T-helper 17 cell (primary cell): ENCODE measurements around the gene EXOSC10. TPM values are rescaled to one million over a fixed set of nuclear protein-coding genes. Genes with fewer than 3 reads are reported as not detected.
A peak's percentile ranks its signal among the peaks of the same experiment; 100 is the strongest.
"Not testable (repeated sequence)": the region's sequence is repeated elsewhere in the genome, so short reads cannot be mapped to it uniquely, and the experiment has no call there.

ENCODE experiments used
- ATAC-seq: fragments of 150-1000 bp; cut with Tn5 transposase; 2 replicates; pipeline ENCODE4 v1.10.0; 2021; ENCODE audit warnings: mild to moderate bottlenecking, moderate library complexity
- DNase-seq, 3 donors: peaks; one replicate each; pipeline versions ENCODE4 v3.0.0 to v3.0.0-alpha.2; 2020 to 2021
- H3K9me3 ChIP-seq: one replicate; pipeline ENCODE4 v1.7.0; 2013; ENCODE audit warnings: low read length, mild to moderate bottlenecking; ENCODE audit not compliant: control insufficient read depth, poor library complexity, severe bottlenecking
- H3K27ac Mint-ChIP-seq: one replicate; pipeline ENCODE4 v1.8.0; 2022; ENCODE audit warnings: mild to moderate bottlenecking, moderate library complexity, mixed read lengths
- H3K27me3 Mint-ChIP-seq: one replicate; pipeline ENCODE4 v1.8.0; 2022; ENCODE audit warnings: mixed read lengths
- H3K36me3 Mint-ChIP-seq: one replicate; pipeline ENCODE4 v1.8.0; 2022; ENCODE audit warnings: low read depth, mixed read lengths
- H3K4me1 Mint-ChIP-seq: one replicate; pipeline ENCODE4 v1.8.0; 2022; ENCODE audit warnings: mild to moderate bottlenecking, mixed read lengths
- H3K4me3 Mint-ChIP-seq: one replicate; pipeline ENCODE4 v1.8.0; 2022; ENCODE audit warnings: mild to moderate bottlenecking, moderate library complexity, mixed read lengths
- total RNA-seq, 4 donors: library from RNA in 2 of 4; stranded (reverse) in 2 of 4; gene quantifications; one replicate each; pipeline ENCODE4 v1.2.3 and lab custom pipeline; 2022 to 2026

EXOSC10 gene
- total RNA-seq, 2 donors from 2014 or later: 73.8 to 82.7 TPM

DNA sequence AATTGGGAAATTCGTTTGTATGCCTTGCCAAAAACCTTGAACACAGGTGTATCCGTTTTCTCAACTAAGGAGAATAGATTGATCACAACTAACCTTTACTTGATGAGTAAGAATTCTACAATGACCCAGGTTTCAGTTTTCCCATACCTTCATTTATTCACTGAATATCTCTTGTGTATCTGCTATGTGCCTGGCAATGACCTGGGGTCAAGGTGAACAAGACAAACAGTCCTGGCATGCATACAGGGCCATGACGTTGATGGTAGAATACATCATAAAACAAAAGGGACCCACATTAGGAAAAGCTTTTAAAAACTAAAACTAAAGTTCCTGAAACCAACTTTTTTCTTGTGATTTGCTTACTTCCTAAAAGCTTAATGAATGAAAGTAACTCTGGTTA, 32.1 kb upstream of the EXOSC10 start:
- Mint-ChIP-seq H3K27ac (peak overlapping the region; percentile 77), H3K4me1 (no peaks in the 10 kb centered on the region), H3K27me3 (no peaks in the 10 kb centered on the region), H3K36me3 (peaks cover 17% of the 10 kb centered on the region), H3K4me3 (no peak overlapping the region)
- ATAC-seq (no peak), DNase-seq (no peak)
- no peaks in the 10 kb centered on the region for H3K9me3 ChIP-seq

DNA sequence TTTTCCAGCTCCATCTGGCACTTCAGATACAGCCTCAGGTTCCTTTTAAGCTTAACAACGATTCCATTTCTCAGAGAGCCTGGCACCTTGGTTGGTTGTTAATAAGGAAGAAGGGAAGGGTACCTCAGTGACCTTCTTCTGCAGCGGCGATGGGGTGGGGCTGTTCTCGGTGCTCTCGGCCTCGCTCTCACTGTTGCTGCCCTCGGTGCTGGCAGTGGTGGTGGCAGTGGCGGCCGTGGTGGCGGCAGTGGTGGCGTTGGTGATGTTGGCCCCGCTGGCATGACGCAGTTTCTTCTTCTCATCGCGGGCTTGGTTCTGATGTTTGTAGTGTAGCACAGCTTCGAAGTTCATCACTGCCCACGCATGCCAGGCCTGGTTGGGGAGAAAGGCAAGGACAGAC, 30.7 kb upstream of the EXOSC10 start:
- Mint-ChIP-seq H3K27ac (peak overlapping the region; percentile 77), H3K27me3 (no peaks in the 10 kb centered on the region), H3K4me3 (no peak overlapping the region), H3K4me1 (peaks cover 2% of the 10 kb centered on the region), H3K36me3 (peaks cover 20% of the 10 kb centered on the region)
- no peaks in the 10 kb centered on the region for H3K9me3 ChIP-seq
- DNase-seq: no peak
- no peak for ATAC-seq

- no peak overlapping the region for H3K27ac Mint-ChIP-seq
- H3K4me1 Mint-ChIP-seq: peaks cover 2% of the 10 kb centered on the region
- no peaks in the 10 kb centered on the region for H3K9me3 ChIP-seq
- peaks cover 23% of the 10 kb centered on the region for H3K36me3 Mint-ChIP-seq
- no peaks in the 10 kb centered on the region for H3K27me3 Mint-ChIP-seq
- no peak overlapping the region for H3K4me3 Mint-ChIP-seq
- no peak for ATAC-seq
- no peak for DNase-seq
Measured at GRCh38 chr1:11129649-11130390, 30.2 kb upstream of the EXOSC10 start.

GRCh38 chr1:11126569-11126968, 26.9 kb upstream of the EXOSC10 start:
- DNase-seq: no peak
- no peaks in the 10 kb centered on the region for H3K27me3 Mint-ChIP-seq
- H3K27ac Mint-ChIP-seq: no peak overlapping the region
- ATAC-seq: no peak
- H3K9me3 ChIP-seq: no peaks in the 10 kb centered on the region
- peaks cover 21% of the 10 kb centered on the region for H3K36me3 Mint-ChIP-seq
- peaks cover 2% of the 10 kb centered on the region for H3K4me1 Mint-ChIP-seq
- H3K4me3 Mint-ChIP-seq: no peak overlapping the region

DNA sequence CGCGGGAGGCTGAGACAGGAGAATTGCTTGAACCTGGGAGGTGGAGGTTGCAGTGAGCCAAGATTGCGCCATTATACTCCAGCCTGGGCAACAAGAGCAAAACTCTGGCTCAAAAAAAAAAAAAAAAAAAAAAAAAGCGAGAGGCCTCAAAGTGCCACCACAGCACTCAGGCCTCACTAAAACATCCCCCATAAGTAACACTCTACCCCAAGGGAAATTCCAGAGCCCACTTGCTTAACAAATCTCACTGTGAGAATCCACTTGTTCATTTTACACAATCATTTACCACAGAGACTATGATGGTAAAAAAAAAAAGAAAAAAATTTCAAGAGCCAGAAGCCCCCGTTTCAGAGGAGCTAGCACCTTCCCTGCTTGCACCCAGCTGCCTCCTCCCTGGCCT, 26.3 kb upstream of the EXOSC10 start:
- no peaks in the 10 kb centered on the region for H3K9me3 ChIP-seq
- Mint-ChIP-seq H3K36me3 (peaks cover 19% of the 10 kb centered on the region), H3K4me3 (no peak overlapping the region), H3K27ac (no peak overlapping the region), H3K4me1 (peaks cover 2% of the 10 kb centered on the region), H3K27me3 (no peaks in the 10 kb centered on the region)
- DNase-seq (no peak), ATAC-seq (no peak)

GRCh38 chr1:11124965-11125364, 25.3 kb upstream of the EXOSC10 start:
- no peaks in the 10 kb centered on the region for H3K9me3 ChIP-seq
- ATAC-seq (no peak), DNase-seq (no peak)
- no peak overlapping the region for H3K27ac Mint-ChIP-seq
- peaks cover 15% of the 10 kb centered on the region for H3K36me3 Mint-ChIP-seq
- peaks cover 2% of the 10 kb centered on the region for H3K4me1 Mint-ChIP-seq
- no peak overlapping the region for H3K4me3 Mint-ChIP-seq
- H3K27me3 Mint-ChIP-seq: no peaks in the 10 kb centered on the region

DNA sequence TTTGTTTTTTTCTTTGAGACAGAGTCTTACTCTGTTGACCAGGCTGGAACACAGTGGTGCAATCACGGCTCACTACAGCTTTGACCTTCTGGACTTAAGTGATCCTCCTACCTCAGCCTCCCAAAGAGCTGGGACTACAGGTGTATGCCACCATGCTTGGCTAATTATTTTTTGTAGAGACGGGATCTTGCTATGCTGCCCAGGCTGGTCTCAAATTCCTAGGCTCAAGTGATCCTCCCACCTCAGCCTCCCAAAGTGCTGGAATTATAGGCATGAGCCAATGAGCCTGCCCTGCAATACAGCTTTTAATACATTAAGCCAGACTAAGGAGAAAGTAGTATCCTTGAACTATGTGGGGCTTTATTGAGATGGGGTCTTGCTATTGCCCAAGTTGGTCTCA, 16.6 kb upstream of the EXOSC10 start:
- H3K36me3 Mint-ChIP-seq: peaks cover 11% of the 10 kb centered on the region
- no peak for ATAC-seq
- H3K27ac Mint-ChIP-seq: no peak overlapping the region
- no peak for DNase-seq
- no peaks in the 10 kb centered on the region for H3K27me3 Mint-ChIP-seq
- no peaks in the 10 kb centered on the region for H3K9me3 ChIP-seq
- H3K4me1 Mint-ChIP-seq: peaks cover 2% of the 10 kb centered on the region
- no peak overlapping the region for H3K4me3 Mint-ChIP-seq

- peaks cover 2% of the 10 kb centered on the region for H3K4me1 Mint-ChIP-seq
- H3K36me3 Mint-ChIP-seq: peaks cover 11% of the 10 kb centered on the region
- no peak overlapping the region for H3K4me3 Mint-ChIP-seq
- no peaks in the 10 kb centered on the region for H3K9me3 ChIP-seq
- H3K27ac Mint-ChIP-seq: no peak overlapping the region
- DNase-seq (no peak), ATAC-seq (no peak)
- H3K27me3 Mint-ChIP-seq: no peaks in the 10 kb centered on the region
Measured at GRCh38 chr1:11114966-11115365, 15.3 kb upstream of the EXOSC10 start.

GRCh38 chr1:11109047-11109760, 9.5 kb upstream of the EXOSC10 start:
- peaks cover 6% of the 10 kb centered on the region for H3K36me3 Mint-ChIP-seq
- no peak for DNase-seq
- no peaks in the 10 kb centered on the region for H3K9me3 ChIP-seq
- H3K27me3 Mint-ChIP-seq: no peaks in the 10 kb centered on the region
- no peak for ATAC-seq
- no peak overlapping the region for H3K4me3 Mint-ChIP-seq
- H3K27ac Mint-ChIP-seq: no peak overlapping the region
- H3K4me1 Mint-ChIP-seq: no peaks in the 10 kb centered on the region

DNA sequence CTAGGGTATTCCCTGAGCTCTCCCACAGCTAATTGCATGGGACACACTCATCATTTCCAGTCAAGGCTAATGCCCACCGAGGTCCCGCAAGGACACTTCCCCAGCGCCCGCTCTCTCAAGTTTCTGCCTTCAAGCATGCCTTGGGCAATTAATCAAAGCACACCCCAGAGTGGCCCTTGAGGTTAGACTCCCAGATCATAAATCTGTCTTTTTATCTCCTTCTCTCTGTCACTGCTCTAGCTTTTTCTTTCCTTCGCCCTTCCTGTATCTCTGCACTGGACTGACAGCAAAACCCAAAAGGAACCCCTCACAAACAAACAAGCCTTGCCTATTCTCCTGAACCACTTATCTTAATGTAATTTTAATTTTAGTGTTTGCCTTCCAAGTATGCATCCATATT, 7.9 kb upstream of the EXOSC10 start:
- no peaks in the 10 kb centered on the region for H3K27me3 Mint-ChIP-seq

DNA sequence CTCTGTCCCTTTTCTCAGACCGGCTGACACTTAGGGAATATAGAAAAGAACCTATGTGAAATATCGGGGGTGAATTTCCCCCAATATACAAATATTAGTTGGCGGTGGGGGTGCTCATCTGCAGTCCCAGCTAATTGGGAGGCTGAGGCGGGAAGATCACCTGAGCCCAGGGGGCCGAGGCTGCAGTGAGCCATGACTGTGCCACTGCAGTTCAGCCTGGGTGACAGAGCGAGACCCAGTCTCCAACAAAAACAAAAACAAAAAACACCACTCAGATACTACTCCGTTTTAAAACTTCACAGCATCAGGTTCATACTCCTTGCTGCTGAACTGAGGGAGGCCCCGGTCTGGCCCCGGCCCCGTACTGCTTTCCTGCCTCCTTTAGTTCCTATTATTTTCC, 5.9 kb upstream of the EXOSC10 start:
- Mint-ChIP-seq H3K27ac (no peak overlapping the region), H3K4me3 (no peak overlapping the region), H3K36me3 (peaks cover 2% of the 10 kb centered on the region), H3K4me1 (no peaks in the 10 kb centered on the region), H3K27me3 (no peaks in the 10 kb centered on the region)
- H3K9me3 ChIP-seq: no peaks in the 10 kb centered on the region
- DNase-seq (no peak), ATAC-seq (no peak)

More for the DNA sequence above, 7.9 kb upstream of the EXOSC10 start:
- Mint-ChIP-seq H3K4me1 (no peaks in the 10 kb centered on the region), H3K27ac (no peak overlapping the region), H3K4me3 (no peak overlapping the region), H3K36me3 (peaks cover 3% of the 10 kb centered on the region)
- no peaks in the 10 kb centered on the region for H3K9me3 ChIP-seq
- DNase-seq (no peak), ATAC-seq (no peak)

DNA sequence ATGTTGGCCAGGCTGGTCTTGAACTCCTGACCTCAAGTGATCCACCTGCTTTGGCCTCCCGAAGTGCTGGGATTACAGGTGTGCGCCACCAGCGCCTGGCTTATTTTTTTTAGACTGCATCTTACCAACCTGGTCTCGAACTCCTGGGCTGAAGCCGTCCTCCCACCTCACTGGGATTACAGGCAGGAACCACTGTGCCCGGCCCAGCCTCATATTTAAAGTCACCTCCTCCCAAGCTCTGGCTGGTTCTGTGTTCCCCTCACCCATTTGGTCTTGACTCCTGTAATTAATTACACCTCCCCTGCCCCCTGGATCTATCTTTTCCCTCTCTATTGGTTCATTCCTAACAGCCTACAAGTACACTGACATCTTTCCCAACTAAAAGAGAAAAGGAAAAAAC, 1.7 kb upstream of the EXOSC10 start:
- H3K9me3 ChIP-seq: no peaks in the 10 kb centered on the region
- Mint-ChIP-seq H3K4me1 (peaks cover 8% of the 10 kb centered on the region), H3K4me3 (peak overlapping the region; percentile 70), H3K27ac (peak overlapping the region; percentile 54), H3K36me3 (peaks cover 3% of the 10 kb centered on the region), H3K27me3 (no peaks in the 10 kb centered on the region)
- no peak for ATAC-seq
- no peak for DNase-seq

- not testable (repeated sequence) for H3K4me1 Mint-ChIP-seq, H3K9me3 ChIP-seq, H3K27me3 Mint-ChIP-seq, DNase-seq, ATAC-seq, H3K4me3 Mint-ChIP-seq, H3K36me3 Mint-ChIP-seq, H3K27ac Mint-ChIP-seq
Measured at GRCh38 chr1:11100806-11101205, 1.1 kb upstream of the EXOSC10 start.

- ATAC-seq: no peak
Measured at GRCh38 chr1:11100149-11100493, 452 bp upstream of the EXOSC10 start.

More at GRCh38 chr1:11100149-11100493, 452 bp upstream of the EXOSC10 start:
- Mint-ChIP-seq H3K27ac (peak overlapping the region; percentile 91), H3K4me1 (peaks cover 8% of the 10 kb centered on the region), H3K36me3 (peaks cover 3% of the 10 kb centered on the region), H3K27me3 (no peaks in the 10 kb centered on the region), H3K4me3 (peak overlapping the region; percentile 97)
- DNase-seq: no peak
- H3K9me3 ChIP-seq: no peaks in the 10 kb centered on the region
